DLD1 (cell line): ENCODE data around the gene PITPNB.

ENCODE experiments used
- in situ Hi-C: cut with HindIII; loops from 2 replicates; pipeline ENCODE4 v1.10.0; 2017; ENCODE audit warnings: low sequenced_read_pairs

The PITPNB gene

DNA sequence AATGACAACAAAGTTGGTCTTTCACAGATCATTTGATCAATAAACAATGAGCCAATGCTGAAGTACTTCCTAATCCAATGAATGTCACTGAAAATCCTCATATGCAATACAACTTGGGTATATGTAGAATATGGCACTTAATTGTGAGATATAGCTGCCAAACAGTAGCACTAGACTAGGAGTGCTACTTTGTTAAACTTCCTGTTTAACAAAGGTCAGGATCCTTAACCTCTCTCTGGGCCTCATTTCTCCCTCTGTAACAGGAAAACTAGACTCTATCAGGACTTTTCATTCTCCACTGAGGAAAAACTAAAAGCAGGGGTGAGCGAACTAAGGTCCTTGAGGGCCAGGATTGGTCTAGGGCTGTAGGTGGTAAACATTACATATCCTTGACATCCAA lies 56.1 kb downstream of the PITPNB start:
- in situ Hi-C loops, result no loop called here

GRCh38 chr22:27859336-27859735 lies 59.7 kb downstream of the PITPNB start:
- in situ Hi-C loops, result no loop called here

GRCh38 chr22:27858626-27859025 lies 60.4 kb downstream of the PITPNB start:
- in situ Hi-C loops, result no loop called here

- in situ Hi-C loops, result no loop called here
These were observed 61.6 kb downstream of the PITPNB start for GRCh38 chr22:27857443-27857842.

DNA sequence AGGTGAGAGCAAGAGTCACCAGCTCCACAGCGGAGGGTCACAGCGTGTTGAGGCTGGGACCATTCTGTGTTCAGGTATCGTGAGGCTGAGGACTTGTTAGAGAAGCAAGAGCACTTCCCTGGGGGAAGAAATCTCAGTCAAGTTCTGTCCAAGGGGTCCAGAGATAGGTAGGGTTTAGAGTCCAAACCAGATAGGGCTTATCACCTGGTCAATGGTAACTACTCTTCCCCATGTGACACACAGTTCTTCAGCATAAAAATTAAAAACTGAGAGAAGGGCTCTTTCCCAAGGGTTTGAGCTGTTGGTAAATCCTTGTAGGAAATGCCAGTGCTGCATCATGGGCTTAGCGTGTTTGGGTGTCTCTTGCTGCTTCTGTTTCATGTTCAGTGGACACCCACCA lies 62.7 kb downstream of the PITPNB start:
- in situ Hi-C loops, result no loop called here

- in situ Hi-C loops, result no loop called here
These were observed 65.6 kb downstream of the PITPNB start for GRCh38 chr22:27853424-27853823.

DNA sequence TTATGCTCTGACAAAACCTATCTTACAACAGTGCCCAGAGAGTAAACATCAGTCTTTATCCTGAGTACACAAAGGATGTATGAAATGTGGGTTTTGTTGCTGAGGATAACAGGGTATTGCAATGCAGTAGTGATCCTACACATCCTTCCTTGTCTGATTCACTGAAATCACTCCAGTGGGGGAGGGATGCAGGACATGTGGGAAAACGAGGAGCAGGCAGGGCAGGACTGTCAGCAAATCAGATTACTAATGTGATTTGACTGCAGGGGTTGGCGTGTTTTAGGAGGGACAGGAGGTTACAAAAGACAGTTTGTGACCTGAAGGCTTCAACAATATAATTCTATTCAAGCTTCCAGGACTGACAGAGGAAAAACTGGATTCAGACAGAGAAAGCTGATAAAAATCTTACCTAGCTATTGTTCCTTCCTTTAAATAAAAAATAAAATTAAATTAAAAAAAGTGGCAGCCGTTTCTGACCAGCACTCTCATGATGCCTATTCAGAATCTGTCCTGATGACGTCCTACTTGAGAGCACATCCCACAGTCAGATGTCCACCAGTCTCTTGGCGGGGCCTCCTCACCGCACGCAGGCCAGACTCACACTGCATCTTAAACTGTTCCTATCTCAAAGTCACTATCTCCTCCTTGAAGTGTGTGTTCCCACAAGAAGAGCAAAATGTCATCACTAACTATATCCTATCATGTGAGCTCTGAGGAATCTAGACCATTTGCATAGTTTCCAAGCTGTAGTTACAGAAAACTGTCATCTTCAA lies 66.9 kb downstream of the PITPNB start:
- in situ Hi-C loops, result no loop called here

GRCh38 chr22:27850000-27850521 lies 69.0 kb downstream of the PITPNB start:
- in situ Hi-C loops, result no loop called here

DNA sequence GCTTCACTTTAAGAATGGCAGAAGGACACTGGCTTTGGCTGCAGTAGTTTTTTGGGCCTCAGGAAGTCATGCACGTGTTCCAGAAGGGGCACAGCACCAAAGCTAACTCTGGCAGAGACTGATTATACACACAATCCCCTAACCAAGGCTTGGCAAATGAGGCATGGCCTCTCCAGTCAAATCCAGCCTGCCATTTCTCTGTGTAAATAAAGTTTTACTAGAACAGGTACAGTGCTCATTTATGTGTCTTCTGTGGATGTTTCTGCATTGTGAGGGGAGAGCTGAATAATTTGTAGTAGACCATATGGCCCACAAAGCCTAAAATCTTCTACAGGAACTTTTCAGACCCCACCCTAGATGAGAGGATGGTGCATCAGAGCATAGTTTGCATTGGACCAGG lies 71.1 kb downstream of the PITPNB start:
- in situ Hi-C loops, result no loop called here

- in situ Hi-C loops, result no loop called here
These were observed 72.1 kb downstream of the PITPNB start for GRCh38 chr22:27846910-27847309.

DNA sequence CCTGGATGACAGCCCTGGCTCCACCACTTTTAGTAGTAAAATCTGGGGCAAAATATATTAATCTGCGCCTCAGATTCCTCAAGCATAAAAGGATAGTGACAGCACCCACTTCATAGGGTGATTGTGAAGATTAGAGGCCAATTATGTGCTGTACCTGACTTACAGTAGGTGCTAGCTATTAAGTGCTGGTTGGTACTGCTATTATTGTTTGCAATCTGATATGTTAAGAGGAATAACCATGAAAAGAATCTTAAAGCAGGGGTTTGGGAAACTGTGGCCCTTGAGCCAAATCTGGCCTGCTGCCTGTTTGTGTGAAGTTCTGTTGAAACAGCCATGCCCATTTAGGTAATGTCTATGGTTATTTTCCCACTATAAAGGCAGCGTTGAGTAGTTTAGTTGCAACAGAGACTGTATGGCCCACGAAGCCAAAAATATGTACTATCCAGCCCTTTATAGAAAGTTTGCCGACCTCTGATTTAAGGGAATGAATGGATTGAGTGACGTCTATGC lies 72.8 kb downstream of the PITPNB start:
- in situ Hi-C loops, result no loop called here

DNA sequence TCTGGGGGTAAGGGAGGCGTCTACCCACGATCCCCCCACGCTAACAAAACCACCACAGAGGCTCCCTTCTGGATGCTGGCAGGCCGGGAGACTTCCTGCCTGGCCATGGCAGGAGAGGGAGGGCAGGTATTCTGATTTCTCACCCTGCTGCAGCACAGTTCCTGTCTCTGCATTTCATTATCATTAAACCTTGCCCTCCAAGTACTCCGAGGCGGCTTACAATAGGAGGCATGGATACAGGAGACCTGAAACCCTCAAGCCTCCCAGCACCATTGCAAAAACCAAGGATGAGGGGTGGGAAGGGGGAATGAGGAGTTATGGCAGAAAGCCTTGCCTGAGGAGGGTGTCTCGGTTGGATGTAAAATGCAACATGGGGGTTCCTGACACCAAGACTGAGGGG lies 73.4 kb downstream of the PITPNB start:
- in situ Hi-C loops, result no loop called here

- in situ Hi-C loops, result no loop called here
These were observed 74.1 kb downstream of the PITPNB start for GRCh38 chr22:27844656-27845591.

DNA sequence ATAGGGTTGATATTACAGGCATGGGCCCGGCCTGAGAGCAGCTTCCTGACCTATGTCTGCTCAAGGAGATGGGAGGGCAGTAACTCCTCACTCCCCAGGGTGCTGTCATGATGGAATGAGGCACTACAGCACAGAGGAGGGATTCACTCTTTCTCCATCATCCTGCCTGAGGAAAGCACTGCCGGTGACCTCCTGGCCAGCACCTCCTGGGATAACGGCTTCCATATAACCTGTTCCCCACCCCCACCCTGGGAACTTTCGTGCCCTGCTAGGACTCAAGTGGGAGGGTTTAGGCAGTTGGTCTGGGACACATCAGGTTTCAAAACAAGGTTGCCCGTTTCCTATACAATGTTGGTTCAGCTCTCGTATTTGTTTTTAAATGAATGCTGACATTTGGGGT lies 74.8 kb downstream of the PITPNB start:
- in situ Hi-C loops, result no loop called here

- in situ Hi-C loops, result no loop called here
These were observed 75.6 kb downstream of the PITPNB start for GRCh38 chr22:27843441-27843840.

- in situ Hi-C loops, result no loop called here
These were observed 76.2 kb downstream of the PITPNB start for GRCh38 chr22:27842669-27843431.

DNA sequence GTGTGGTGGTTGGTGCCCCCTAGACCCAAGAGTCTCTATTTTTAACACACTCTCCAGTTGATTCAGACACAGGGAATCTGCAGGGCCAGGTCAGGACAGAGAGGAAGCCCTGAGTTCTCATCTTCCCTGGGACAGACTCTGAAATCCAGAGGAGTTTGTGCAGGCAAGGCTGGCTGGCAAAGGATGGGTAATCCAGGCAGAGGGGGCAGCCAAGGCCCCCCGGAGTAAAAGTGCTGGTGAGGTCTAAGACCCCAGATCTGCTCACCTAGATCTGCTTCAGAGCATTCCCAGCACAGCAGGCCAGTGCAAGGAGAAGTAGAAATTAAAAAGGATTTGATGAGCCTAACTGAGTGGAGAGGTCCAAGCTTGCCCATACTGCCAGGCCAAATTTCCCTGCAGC lies 76.9 kb downstream of the PITPNB start:
- in situ Hi-C loops, result no loop called here

DNA sequence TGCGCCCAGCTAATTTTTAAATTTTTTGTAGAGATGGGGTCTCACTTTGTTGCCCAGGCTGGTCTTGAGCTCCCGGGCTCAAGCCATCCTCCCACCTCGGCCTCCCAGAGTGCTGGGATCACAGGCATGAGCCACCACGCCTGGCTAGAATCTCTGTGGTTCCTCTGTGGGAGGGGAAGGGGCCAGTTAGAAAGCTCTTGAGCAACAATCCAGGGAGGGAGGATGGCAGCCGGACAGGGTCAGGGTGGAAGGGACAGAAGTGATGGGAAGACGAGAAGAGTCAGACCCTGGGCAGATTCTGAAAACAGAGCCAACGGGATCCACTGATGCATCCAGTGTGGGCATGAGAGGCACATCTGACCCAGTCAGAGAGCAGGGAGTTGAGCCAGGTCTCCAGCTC lies 78.6 kb downstream of the PITPNB start:
- in situ Hi-C loops, result no loop called here

GRCh38 chr22:27839057-27839660 lies 79.9 kb downstream of the PITPNB start:
- in situ Hi-C loops, result no loop called here

- in situ Hi-C loops, result no loop called here
These were observed 82.9 kb downstream of the PITPNB start for GRCh38 chr22:27836181-27836580.
